HepG2 (cell line): ENCODE data around the gene PTPRM. TPM values are rescaled to one million over a fixed set of nuclear protein-coding genes. Genes with fewer than 3 reads are reported as not detected.

Experiments
- ARID3A ChIP-seq: IDR thresholded peaks from 2 replicates; pipeline ENCODE4 v1.6.1; 2012; ENCODE audit warnings: low read depth, low read length, improper control_type of control experiment
- MED1 ChIP-seq: sonication (generic); formaldehyde crosslinking; IDR thresholded peaks from 2 replicates; pipeline ENCODE4 v1.4.0; 2020; ENCODE audit warnings: missing genetic modification reagents
- MIER3 ChIP-seq: IDR thresholded peaks from 2 replicates; pipeline ENCODE4 v1.6.1; 2016; ENCODE audit warnings: missing compliant biosample characterization, borderline replicate concordance
- ZBTB20 ChIP-seq: sonication (generic); formaldehyde crosslinking; IDR thresholded peaks from 2 replicates; pipeline ENCODE4 v1.8.1; 2023; ENCODE audit warnings: missing genetic modification reagents, low read depth, mild to moderate bottlenecking, borderline replicate concordance
- ZNF567 ChIP-seq: sonication (generic); formaldehyde crosslinking; IDR thresholded peaks from 2 replicates; pipeline ENCODE4 v1.8.1; 2023; ENCODE audit warnings: mild to moderate bottlenecking, missing genetic modification reagents, borderline replicate concordance
- ZNF574 ChIP-seq: sonication (generic); formaldehyde crosslinking; IDR thresholded peaks from 2 replicates; pipeline ENCODE4 v1.4.0; 2020; ENCODE audit warnings: missing genetic modification reagents
- polyA plus RNA-seq, 8 experiments: library from polyadenylated mRNA; depleted of rRNA in 3 of 8; stranded (reverse) in 7 of 8; unstranded in 1 of 8; fragments of >200 nt; fragmentation: Illumina TruSeq in 4 of 8; extraction: Trizol in 4 of 8; gene quantifications; 2 replicates each; pipeline versions ENCODE4 v1.2.1 to v1.2.3, GENCODE V29; 2011 to 2016; ENCODE audit warnings: low read depth in 4 of 8, missing spikeins in 1 of 8, mixed read lengths in 1 of 8; ENCODE audit not compliant: insufficient read depth in 1 of 8
- total RNA-seq, 5 experiments: library from RNA; depleted of rRNA; stranded (reverse); fragments of >200 nt; fragmentation: Illumina TruSeq; extraction: Trizol; gene quantifications; 2 replicates each; pipeline ENCODE4 v1.2.3, GENCODE V29; 2016; ENCODE audit warnings: low read depth in 1 of 5
- TF ChIP-seq, protein P1 (sequence below): sonication (generic); formaldehyde crosslinking; IDR thresholded peaks from 2 replicates; pipeline ENCODE4 v1.8.1; 2022; ENCODE audit warnings: low read depth, mild to moderate bottlenecking, missing genetic modification reagents
- TF ChIP-seq, protein P2 (sequence below): sonication (generic); formaldehyde crosslinking; IDR thresholded peaks from 2 replicates; pipeline ENCODE4 v1.4.0; 2020; ENCODE audit warnings: mild to moderate bottlenecking, missing genetic modification reagents, borderline replicate concordance
- TF ChIP-seq, protein P3 (sequence below): sonication (generic); formaldehyde crosslinking; IDR thresholded peaks from 2 replicates; pipeline ENCODE4 v1.8.0; 2022; ENCODE audit warnings: mild to moderate bottlenecking, missing genetic modification reagents; ENCODE audit not compliant: insufficient replicate concordance

The PTPRM gene
- total and polyA plus RNA-seq, 2 of the 13 experiments (the other 11 are each of a cell fraction or from before 2014, with no cell fraction given): 12.6 to 108 TPM

GRCh38 chr18:7626175-7626921 lies 59.2 kb downstream of the PTPRM start (continued):
- TF ChIP-seq ZNF567 (no peak), ZBTB20 (CRISPR knock-in tag) (0 out of 2 replicates have a peak, but pooled peaks have one; percentile 18), ZNF574 (CRISPR knock-in tag) (peak; percentile 44), MED1 (CRISPR knock-in tag) (peak; percentile 56), MIER3 (CRISPR knock-in tag) (0 out of 2 replicates have a peak, but pooled peaks have one; percentile 35), ARID3A (peak; percentile 72)
- TF ChIP-seq, protein P1, sequence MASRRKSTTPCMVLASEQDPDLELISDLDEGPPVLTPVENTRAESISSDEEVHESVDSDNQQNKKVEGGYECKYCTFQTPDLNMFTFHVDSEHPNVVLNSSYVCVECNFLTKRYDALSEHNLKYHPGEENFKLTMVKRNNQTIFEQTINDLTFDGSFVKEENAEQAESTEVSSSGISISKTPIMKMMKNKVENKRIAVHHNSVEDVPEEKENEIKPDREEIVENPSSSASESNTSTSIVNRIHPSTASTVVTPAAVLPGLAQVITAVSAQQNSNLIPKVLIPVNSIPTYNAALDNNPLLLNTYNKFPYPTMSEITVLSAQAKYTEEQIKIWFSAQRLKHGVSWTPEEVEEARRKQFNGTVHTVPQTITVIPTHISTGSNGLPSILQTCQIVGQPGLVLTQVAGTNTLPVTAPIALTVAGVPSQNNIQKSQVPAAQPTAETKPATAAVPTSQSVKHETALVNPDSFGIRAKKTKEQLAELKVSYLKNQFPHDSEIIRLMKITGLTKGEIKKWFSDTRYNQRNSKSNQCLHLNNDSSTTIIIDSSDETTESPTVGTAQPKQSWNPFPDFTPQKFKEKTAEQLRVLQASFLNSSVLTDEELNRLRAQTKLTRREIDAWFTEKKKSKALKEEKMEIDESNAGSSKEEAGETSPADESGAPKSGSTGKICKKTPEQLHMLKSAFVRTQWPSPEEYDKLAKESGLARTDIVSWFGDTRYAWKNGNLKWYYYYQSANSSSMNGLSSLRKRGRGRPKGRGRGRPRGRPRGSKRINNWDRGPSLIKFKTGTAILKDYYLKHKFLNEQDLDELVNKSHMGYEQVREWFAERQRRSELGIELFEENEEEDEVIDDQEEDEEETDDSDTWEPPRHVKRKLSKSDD (CRISPR knock-in tag): peak; percentile 20; the same call in 1 of the 2 replicates
- TF ChIP-seq, protein P2, sequence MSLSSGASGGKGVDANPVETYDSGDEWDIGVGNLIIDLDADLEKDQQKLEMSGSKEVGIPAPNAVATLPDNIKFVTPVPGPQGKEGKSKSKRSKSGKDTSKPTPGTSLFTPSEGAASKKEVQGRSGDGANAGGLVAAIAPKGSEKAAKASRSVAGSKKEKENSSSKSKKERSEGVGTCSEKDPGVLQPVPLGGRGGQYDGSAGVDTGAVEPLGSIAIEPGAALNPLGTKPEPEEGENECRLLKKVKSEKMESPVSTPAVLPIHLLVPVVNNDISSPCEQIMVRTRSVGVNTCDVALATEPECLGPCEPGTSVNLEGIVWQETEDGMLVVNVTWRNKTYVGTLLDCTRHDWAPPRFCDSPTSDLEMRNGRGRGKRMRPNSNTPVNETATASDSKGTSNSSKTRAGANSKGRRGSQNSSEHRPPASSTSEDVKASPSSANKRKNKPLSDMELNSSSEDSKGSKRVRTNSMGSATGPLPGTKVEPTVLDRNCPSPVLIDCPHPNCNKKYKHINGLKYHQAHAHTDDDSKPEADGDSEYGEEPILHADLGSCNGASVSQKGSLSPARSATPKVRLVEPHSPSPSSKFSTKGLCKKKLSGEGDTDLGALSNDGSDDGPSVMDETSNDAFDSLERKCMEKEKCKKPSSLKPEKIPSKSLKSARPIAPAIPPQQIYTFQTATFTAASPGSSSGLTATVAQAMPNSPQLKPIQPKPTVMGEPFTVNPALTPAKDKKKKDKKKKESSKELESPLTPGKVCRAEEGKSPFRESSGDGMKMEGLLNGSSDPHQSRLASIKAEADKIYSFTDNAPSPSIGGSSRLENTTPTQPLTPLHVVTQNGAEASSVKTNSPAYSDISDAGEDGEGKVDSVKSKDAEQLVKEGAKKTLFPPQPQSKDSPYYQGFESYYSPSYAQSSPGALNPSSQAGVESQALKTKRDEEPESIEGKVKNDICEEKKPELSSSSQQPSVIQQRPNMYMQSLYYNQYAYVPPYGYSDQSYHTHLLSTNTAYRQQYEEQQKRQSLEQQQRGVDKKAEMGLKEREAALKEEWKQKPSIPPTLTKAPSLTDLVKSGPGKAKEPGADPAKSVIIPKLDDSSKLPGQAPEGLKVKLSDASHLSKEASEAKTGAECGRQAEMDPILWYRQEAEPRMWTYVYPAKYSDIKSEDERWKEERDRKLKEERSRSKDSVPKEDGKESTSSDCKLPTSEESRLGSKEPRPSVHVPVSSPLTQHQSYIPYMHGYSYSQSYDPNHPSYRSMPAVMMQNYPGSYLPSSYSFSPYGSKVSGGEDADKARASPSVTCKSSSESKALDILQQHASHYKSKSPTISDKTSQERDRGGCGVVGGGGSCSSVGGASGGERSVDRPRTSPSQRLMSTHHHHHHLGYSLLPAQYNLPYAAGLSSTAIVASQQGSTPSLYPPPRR: peak; percentile 82
- TF ChIP-seq, protein P3, sequence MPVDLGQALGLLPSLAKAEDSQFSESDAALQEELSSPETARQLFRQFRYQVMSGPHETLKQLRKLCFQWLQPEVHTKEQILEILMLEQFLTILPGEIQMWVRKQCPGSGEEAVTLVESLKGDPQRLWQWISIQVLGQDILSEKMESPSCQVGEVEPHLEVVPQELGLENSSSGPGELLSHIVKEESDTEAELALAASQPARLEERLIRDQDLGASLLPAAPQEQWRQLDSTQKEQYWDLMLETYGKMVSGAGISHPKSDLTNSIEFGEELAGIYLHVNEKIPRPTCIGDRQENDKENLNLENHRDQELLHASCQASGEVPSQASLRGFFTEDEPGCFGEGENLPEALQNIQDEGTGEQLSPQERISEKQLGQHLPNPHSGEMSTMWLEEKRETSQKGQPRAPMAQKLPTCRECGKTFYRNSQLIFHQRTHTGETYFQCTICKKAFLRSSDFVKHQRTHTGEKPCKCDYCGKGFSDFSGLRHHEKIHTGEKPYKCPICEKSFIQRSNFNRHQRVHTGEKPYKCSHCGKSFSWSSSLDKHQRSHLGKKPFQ: peak; percentile 46
